GM19324 (cell line): ENCODE data around the gene ABCC9.

Experiments
- ATAC-seq: cut with Tn5 transposase; IDR thresholded peaks from one replicate; pipeline ENCODE4 v1.9.1; 2021; ENCODE audit warnings: mild to moderate bottlenecking, moderate library complexity; ENCODE audit not compliant: unreplicated experiment, low FRiP score

The ABCC9 gene

DNA sequence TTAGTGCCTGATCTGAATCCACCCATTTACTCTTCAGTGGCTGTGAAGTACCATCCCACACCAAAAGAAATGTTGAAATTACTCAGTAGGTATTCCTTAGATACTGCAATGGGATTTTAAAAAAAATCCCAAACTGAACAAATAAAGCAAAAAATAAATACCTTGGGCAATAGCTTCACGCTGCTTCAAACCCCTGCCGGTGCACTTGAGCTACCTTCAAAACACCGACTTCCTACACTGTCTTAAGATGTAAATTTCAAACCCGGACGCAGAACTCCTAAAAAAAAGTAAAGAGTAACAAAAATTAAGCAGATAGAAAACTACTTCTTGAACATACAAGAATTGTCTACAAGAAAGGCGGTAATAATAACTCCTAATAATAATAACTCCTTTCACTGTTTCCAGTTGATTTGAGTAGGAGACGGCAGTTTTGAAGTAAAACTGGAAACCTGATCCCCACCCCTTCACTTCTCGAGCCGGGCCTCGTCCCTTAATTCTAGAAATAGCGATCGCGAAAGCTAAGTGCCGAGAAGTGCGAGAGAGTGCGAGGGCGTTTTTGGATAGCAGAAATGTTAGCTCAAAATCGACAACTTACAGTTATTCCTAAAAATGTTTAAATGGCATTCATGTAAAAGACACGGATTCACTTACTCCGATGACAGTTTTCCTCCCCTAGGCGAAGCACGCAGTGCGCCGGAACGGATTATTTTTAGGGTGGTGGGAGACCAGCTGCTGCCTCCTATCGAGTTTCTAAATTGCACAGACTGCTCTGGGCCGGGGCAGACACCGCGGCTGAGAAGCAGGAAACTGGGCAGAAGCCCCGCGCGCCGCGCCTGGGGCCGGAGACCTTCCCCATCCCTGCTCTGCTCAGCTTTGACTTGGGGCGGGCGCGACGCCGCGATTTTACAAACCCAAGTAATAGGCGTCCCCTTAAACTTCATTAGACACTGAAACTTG is at the start of gene ABCC9:
ABCC9 (minus strand) TSS at position 878 of the 957 bp plus-strand sequence. CDS start 4,752 bp downstream, outside the sequence.
- ATAC-seq, result peak; percentile 60

DNA sequence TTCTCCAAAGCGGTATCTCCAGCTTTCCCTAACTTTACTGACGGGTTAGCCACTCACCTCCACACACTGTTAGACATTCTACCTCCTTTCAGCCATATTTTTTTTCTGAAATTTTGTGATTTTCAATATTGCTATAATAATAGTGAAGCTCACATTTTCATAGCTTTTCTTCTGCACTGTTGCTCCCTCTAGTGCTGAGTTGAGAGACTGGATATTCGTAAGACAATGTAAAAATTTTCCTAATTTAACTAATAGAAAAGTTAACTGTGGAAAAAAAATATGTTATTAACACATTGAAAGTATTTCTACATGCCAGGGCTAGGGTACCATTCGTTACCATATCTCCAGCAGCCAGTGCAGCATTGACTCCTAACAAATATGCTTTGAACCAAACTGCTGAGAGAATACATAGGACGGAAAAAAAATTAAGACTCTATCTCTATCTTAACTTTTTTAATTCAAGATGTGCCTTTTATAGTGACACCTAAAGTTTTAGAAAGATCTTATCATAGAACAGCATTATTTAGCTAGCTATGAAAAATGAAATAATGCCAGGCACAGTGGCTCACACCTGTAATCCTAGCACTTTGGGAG is 48.7 kb upstream of the ABCC9 start:
- no peak for ATAC-seq

DNA sequence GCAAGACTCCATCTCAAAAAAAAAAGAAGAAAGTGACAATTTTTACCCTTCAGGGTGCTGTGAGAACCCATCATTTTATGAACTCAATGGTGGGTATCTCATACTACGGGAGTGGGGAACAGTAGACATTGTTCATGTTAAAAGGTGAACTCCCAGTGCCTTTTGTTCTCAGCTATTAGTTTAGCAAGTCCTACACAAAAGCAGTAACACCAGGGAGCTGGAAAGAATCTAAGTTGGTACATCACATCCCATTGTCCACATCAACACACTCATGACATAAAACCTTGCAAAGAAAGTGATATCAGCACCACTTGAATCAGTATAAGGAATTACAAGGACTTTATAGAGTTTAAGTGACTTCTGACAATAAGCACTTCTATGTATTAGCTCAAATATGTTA is 47.4 kb upstream of the ABCC9 start:
- no peak for ATAC-seq

DNA sequence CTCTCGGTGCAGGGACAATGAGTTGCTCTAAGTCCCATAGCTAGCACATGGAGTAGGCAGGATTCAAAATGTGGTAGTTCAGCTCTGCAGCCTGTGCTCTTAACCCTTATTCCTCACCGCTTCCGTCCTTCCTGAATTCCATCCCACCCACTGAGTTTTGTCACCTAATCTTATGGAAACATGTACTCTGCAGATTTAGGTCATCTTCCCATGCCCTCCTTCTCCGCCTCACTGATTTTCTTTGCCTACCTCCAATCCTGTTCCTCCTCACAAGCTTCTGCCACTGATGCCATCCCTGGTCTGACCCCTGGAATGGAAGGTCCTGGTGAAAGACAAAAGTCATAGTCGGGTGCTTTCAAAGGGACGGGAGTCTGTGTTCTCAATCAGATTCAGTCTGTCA is 46.5 kb upstream of the ABCC9 start:
- no peak for ATAC-seq

DNA sequence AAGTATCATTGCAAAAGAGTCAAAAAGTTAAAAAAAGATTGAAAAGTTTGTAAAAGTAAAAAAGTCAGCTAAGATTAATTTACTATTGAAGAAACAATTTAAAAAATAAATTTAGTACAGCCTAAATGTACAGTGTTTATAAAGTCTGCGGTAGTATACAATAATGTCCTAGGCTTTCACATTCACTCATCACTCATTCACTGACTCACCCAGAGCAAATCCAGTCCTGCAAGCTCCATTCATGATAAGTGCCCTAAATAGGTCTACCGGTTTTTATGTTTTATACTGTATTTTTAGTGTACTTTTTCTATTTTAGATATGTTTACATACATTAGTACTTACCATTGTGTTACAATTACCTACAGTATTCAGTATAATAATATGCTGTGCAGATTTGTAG is 43.9 kb upstream of the ABCC9 start:
- no peak for ATAC-seq

DNA sequence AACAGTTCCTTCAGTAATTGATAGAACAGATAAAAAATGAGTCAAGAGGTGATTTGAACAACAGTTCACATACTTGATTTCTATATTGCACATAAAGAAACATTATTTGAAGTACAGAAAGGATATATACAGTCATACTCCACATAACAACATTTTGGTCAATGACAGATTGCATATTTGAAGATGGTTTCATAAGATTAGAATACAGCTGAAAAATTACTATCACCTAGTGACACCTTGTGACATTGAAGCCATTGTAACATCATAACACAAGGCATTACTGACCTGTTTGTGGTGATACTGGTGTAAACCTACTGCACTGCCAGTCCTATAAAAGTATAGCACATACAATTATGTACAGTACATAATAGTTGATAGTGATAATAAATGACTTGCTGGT is 43.1 kb upstream of the ABCC9 start:
- ATAC-seq, result no peak

DNA sequence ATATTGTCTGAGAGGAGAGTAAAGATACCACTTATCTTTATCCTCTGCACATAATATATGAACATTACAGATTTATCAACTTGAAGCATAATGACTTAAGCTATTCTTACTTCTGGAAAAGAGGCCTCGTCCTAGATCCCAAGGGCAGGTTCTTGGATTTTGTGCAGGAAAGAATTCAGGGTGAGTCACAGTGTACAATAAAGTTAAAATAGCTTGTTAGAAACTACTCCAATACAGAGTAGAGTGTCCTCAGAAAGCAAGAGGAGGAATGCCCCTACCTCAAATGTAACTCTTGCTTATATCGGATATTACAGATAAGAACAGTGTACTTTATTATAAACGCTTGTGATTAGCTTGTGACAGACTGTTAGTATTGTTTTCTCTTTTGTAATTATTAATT is 41.9 kb upstream of the ABCC9 start:
- no peak for ATAC-seq

DNA sequence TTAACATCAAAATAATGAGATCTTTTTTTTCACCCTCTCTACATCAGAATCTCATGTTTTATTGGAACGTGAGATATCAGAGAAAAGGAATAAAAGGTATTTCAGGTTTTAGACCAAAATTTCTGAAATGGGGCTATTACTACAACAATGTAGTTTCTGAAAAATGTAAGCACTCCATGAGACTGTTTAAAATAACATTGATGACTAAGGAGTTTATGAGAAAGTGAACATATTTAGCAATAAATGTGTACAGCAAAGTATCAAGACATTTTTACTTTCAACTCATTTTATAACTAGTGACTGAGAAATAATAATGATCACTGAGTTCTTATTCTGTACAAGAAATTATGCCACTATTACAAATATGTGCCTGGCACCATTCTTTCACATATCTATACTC is 39.3 kb upstream of the ABCC9 start:
- no peak for ATAC-seq

DNA sequence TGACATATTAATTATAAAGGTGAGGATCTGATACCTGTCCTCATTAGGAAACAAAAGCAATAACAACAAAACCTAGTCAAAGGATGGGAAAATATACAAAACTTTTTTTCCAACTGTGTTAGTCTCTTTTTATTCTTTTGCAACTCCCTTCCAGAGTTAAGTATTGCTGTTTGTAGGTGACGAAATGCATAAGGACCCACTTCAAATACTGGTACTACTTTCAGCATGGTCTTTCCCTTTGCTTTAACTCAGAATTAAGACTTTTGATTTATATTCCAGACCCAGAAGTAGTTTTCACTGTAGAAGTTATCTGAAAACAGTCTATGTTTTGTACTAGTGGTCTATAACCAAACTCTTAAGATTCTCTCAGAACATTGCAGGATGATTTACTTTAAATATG is 34.1 kb upstream of the ABCC9 start:
- ATAC-seq, result no peak

DNA sequence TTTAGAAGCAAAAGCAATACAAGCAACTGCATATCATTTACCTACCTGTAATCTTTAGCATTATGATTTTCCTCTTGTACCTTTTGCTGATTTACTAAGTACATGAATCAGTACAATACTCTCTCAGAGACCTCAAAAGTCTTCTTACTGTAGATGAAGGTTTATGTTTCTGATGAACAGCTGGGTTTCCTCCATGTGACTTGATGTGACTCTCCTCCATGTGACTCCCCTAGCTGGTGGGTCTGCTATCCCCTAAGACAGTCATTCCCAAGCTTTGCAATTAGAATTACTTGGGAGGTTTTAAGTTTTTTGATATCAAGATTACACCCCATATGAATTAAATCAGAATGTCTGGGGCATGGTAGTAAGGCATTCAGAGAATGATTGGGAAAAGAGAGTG is 32.0 kb upstream of the ABCC9 start:
- no peak for ATAC-seq

DNA sequence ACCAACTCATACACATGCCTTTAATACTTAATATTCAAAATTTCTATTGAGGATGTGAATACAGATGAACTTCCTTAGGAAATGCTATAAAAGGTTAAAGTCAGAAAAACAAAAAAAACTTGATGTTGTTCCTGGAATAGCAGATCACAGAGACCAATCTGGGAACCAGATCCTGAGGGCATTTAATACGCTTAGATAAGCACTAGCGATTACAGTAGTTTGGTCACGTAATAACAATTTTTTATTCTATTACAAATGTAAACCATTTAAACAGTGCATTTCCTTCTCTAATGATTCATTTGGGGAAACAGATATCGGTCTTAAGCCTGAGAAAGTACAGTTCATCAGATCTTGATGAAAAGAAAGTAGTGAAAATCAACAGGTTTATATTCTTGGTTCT is 30.8 kb upstream of the ABCC9 start:
- no peak for ATAC-seq

DNA sequence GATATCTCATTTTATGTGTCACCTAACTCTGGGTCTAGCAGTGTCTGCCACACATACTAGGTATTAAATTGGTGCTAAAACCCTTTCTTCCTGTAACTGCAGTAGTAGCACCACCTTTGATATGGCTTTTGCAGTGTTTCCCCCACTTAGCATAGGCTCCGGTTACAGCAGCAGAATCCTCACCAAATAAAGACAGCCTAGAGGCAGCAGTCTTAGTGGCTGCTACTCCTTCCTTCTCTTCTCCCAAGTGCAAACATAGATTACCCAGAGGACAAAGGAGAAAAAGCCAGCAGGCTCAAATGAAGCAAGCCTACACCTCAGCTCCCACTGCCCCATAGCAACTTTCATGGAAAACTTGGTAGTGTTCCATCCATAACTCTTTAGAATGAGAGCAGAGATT is 30.1 kb upstream of the ABCC9 start:
- no peak for ATAC-seq

DNA sequence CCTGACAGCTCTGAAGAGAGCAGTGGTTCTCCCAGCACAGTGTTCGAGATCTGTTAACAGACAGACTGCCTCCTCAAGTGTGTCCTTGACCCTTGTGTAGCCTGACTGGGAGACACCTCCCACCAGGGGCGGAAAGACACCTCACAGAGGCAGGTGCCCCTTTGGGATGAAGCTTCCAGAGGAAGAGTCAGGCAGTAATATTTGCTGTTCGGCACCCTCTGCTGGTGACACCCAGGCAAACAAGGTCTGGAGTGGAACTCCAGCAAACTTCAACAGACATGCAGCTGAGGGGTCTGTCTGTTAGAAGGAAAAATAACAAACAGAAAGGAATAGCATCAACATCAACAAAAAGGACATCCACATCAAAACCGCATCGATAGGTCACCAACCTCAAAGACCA is 21.6 kb upstream of the ABCC9 start:
- no peak for ATAC-seq

DNA sequence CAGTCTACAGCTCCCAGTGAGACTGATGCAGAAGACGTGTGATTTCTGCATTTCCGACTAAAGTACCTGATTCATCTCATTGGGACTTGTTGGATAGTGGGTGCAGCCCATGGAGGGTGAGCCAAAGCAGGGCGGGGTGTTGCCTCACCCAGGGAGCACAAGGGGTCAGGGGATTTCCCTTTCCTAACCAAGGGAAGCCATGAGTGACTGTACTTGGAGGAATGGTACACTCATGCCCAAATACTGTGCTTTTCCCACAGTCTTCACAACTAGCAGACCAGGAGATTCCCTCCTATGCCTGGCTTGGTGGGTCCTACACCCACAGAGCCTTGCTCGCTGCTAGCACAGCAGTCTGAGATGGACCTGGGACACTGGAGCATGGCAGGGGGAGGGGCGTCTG is 21.0 kb upstream of the ABCC9 start:
- no peak for ATAC-seq

DNA sequence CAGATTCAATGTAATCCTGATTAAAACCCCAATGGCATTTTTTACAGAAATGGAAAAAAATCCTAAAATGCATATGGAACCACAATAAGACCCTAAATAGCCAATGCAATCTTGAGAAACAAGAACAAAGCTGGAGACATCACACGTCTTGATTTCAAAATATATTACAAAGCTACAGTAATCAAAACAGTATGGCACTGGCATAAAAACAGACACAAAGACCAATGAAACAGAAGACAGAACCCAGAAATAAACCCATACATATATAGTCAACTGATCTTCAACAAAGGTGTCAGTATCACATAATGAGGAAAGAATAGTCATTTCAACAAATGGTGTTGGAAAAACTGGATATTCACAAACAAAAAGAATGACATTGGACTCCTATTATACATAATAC is 9.4 kb upstream of the ABCC9 start:
- ATAC-seq, result no peak

DNA sequence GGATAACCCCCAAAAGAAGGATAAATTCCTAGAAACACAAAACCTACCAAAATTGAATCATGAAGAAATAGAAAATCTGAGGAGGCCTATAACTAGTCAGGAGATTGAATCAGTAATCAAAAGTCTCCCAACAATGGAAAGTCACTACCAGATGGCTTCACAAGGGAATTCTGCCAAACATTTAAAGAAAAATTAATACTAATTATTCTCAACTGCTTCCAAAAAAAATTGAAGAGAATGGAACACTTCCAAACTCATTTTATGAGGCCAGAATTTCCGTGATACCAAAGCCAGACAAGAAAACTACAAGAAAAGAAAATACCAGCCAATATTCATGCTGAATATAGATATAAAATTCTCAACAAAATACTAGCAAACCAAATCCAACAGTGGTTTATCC is 7.8 kb upstream of the ABCC9 start:
- no peak for ATAC-seq

DNA sequence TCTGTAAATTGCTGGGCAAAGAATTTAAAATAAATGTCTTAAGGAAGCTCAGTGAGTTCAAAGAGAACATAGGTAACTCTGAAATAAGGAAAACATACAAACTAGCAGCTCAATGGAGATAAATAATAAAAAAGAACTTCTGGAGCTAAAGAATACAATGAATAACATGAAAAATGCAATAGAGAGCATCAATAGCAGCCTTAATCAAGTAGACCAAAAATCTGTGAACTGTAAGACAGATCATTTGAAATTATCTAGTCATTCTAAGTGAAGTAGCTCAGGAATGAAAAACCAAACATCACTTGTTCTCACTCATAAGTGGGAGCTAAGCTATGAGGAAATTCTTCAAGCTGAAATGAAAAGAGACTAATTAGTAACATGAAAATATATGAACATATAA is 5.8 kb upstream of the ABCC9 start:
- no peak for ATAC-seq

DNA sequence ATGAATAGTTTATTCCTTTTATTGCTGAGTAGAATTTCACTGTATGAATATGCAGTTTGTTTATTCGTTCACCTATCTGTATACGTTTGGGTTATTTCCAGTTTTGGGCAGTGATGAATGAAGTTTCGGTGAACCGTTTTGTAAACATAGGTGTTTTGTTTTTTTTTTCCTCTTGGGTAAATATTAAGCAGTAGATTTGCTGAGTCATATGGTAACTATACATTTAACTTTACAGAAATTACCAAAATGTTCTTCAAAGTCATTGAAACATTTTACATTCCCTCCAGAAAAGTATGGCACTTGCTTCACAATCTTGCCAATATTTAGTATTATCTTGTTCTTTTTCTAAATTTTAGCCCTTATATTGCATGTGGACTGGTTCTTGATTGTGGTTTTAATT is 3.8 kb upstream of the ABCC9 start:
- ATAC-seq, result no peak

DNA sequence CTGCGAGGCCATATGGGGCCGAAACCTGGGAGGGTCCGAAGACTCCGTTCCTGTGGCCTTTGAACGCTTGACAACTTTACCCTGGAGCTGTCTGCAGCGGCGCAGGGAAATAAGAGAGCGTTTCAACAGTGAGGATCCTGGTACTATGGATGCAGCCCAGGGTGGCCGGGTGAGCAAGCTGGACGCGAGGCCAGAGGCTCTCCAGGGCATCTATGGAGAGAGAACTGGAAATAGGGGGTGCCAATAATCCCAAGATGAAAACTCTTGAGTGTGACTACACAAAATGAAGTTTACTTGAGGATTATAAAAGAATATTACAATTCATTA is 1.1 kb upstream of the ABCC9 start:
- no peak for ATAC-seq

DNA sequence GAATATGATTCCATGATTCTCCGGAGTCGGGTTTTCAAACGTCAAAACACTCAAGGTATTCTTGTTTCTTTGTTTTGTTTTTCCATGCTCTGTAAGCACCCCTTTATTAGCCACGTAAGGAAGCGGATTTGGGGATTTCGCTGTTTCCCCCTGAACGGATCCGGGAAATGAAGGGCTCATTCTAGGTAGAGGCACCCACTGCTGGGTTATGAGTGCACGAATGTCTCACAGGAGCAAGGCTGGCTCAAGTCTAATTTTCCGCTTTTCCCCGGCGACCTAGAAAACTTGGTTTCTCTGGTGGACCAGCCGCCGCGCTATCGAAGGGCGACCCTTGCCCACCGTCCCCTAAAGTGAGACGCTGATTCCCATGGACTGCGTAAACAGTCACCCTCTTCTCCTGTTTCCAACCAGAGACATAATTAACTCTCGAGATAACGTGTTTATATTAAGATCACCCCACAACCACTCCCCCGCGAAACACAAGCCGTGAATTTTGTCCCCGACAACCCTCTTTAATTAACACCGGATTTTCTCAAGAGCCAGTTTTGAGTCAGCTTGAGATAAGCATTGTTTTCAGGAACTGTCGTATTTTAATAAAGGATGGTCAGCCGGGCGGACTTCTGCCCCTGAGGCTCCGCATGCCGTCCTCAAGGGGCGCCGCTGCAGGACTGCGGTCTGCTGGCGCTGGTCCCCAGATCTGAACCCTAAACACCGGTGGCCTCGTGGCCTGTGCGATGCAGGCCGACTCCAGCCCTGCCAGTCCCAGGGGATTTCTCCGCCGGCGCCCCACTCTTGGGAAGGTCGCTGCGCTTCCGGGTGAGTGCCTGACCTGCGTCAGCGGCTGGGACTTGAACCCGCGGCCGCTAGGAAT is 515 bp upstream of the ABCC9 start:
- peak; percentile 8 for ATAC-seq

DNA sequence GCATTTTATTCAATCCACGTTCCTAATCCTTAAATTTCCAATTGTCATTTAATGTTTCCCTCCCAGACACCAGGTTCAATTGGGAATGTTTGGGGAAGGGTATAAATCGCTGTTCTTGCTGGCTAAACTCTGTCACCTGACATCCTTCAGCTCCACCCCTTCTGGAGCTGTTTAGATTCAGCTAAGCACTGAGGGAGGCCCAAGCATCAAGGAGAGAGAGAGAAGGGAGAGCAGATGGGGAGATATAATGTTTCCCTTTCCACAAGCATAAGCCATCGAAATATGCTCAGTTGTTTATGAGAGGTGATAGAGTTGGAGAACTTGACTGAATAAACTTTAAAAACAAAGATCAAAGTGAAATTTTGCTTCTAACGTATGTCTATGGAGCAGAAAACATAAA is 1.8 kb downstream of the ABCC9 start:
- no peak for ATAC-seq
